DOHH2 (cell line): Measurements from ENCODE around the gene ZNF778.

Experiments
- H3F3A ChIP-seq: fragments of 200-600 bp; sonication (generic), shearing (Covaris generic); 2 replicates; pipeline ENCODE4 v1.6.0; 2016; ENCODE audit warnings: antibody characterized with exemption, mild to moderate bottlenecking; ENCODE audit not compliant: control insufficient read depth, insufficient read depth
- H3K27ac ChIP-seq: fragments of 200-600 bp; sonication (generic); 2 replicates; pipeline ENCODE4 v1.5.1; 2014; ENCODE audit warnings: low read depth, mild to moderate bottlenecking, low read length, moderate library complexity
- H3K27me3 ChIP-seq: fragments of 200-600 bp; sonication (generic); 2 replicates; pipeline ENCODE4 v1.6.1; 2014; ENCODE audit warnings: mild to moderate bottlenecking, low read length, mixed read lengths; ENCODE audit not compliant: control insufficient read depth
- H3K36me3 ChIP-seq: fragments of 200-600 bp; sonication (generic); 2 replicates; pipeline ENCODE4 v1.6.1; 2014; ENCODE audit warnings: mild to moderate bottlenecking, low read length, moderate library complexity, mixed read lengths; ENCODE audit not compliant: control insufficient read depth
- H3K4me1 ChIP-seq: fragments of 200-600 bp; sonication (generic); 2 replicates; pipeline ENCODE4 v1.6.1; 2014; ENCODE audit warnings: mild to moderate bottlenecking, low read length, mixed read lengths; ENCODE audit not compliant: control insufficient read depth
- H3K4me2 ChIP-seq: fragments of 200-600 bp; sonication (generic); 2 replicates; pipeline ENCODE4 v1.6.0; 2014; ENCODE audit warnings: mild to moderate bottlenecking, low read length, moderate library complexity
- H3K4me3 ChIP-seq: fragments of 200-600 bp; sonication (generic); 2 replicates; pipeline ENCODE4 v1.5.1; 2014; ENCODE audit warnings: mild to moderate bottlenecking, low read length, mixed read lengths
- H3K79me2 ChIP-seq: fragments of 200-600 bp; sonication (generic); 2 replicates; pipeline ENCODE4 v1.6.1; 2014; ENCODE audit warnings: mild to moderate bottlenecking, low read length, mixed read lengths; ENCODE audit not compliant: control insufficient read depth
- H3K9me2 ChIP-seq: fragments of 200-600 bp; sonication (generic); replicated peaks from 2 replicates; pipeline ENCODE4 v1.6.1; 2014; ENCODE audit warnings: mild to moderate bottlenecking, low read length, mixed read lengths; ENCODE audit not compliant: control insufficient read depth
- H3K9me3 ChIP-seq: fragments of 200-600 bp; sonication (generic); 2 replicates; pipeline ENCODE4 v1.6.1; 2014; ENCODE audit warnings: antibody characterized with exemption, low read length, mixed read lengths; ENCODE audit not compliant: control insufficient read depth, insufficient read depth
- H4K20me1 ChIP-seq: fragments of 200-600 bp; sonication (generic); 2 replicates; pipeline ENCODE4 v1.6.0; 2014; ENCODE audit warnings: low read depth, mild to moderate bottlenecking, antibody characterized with exemption, low read length, moderate library complexity; ENCODE audit not compliant: control insufficient read depth, insufficient read depth
- EZH2phosphoT487 ChIP-seq: fragments of 200-600 bp; sonication (generic); IDR thresholded peaks from 2 replicates; pipeline ENCODE4 v1.6.1; 2017; ENCODE audit warnings: borderline replicate concordance, mild to moderate bottlenecking, antibody characterized with exemption, low read length, moderate library complexity, mixed read lengths
- TF ChIP-seq, protein P1 (sequence below): fragments of 200-600 bp; sonication (generic); IDR thresholded peaks from one replicate; pipeline ENCODE4 v1.5.1; 2014; ENCODE audit warnings: antibody characterized with exemption, mild to moderate bottlenecking, low read depth, low read length; ENCODE audit not compliant: poor library complexity, severe bottlenecking

ZNF778 gene

GRCh38 chr16:89176717-89177116 lies 40.8 kb upstream of the ZNF778 start:
- no peaks in the 10 kb centered on the region for H3F3A ChIP-seq
- no peak overlapping the region for H3K27ac ChIP-seq
- H3K9me3 ChIP-seq = no peaks in the 10 kb centered on the region
- H3K27me3 ChIP-seq = peaks cover 30% of the 10 kb centered on the region
- H4K20me1 ChIP-seq = no peaks in the 10 kb centered on the region
- no peak overlapping the region for H3K4me2 ChIP-seq
- H3K79me2 ChIP-seq = no peaks in the 10 kb centered on the region
- TF ChIP-seq, protein P1, sequence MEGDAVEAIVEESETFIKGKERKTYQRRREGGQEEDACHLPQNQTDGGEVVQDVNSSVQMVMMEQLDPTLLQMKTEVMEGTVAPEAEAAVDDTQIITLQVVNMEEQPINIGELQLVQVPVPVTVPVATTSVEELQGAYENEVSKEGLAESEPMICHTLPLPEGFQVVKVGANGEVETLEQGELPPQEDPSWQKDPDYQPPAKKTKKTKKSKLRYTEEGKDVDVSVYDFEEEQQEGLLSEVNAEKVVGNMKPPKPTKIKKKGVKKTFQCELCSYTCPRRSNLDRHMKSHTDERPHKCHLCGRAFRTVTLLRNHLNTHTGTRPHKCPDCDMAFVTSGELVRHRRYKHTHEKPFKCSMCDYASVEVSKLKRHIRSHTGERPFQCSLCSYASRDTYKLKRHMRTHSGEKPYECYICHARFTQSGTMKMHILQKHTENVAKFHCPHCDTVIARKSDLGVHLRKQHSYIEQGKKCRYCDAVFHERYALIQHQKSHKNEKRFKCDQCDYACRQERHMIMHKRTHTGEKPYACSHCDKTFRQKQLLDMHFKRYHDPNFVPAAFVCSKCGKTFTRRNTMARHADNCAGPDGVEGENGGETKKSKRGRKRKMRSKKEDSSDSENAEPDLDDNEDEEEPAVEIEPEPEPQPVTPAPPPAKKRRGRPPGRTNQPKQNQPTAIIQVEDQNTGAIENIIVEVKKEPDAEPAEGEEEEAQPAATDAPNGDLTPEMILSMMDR = no peak
- TF ChIP-seq EZH2phosphoT487 = no peak
- no peaks in the 10 kb centered on the region for H3K9me2 ChIP-seq
- peaks cover 3% of the 10 kb centered on the region for H3K4me1 ChIP-seq
- H3K36me3 ChIP-seq = no peaks in the 10 kb centered on the region
- H3K4me3 ChIP-seq = no peak overlapping the region

DNA sequence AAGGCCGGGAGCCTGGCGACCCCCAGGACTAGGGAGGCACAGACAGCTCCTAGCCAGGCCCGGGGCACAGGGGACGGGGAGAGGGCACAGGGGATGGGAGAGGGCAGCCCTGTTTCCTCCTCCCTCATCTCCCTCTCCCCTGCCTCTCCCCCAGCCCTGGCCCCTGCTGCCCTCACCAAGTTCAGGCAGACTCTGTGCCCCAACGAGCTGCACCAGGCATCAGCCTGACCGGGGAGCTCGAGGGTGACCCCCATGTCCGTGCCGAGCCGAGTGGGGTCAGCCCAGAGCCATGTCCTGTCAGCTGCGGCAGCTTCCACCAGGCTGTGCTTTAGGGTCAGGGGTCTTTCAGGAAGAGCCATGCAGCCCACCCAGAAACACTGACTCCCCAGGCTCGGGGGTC lies 40.0 kb upstream of the ZNF778 start:
- TF ChIP-seq EZH2phosphoT487 = no peak
- TF ChIP-seq, protein P1 = no peak
- no peaks in the 10 kb centered on the region for H3K9me3 ChIP-seq
- H3K27ac ChIP-seq = no peak overlapping the region
- no peaks in the 10 kb centered on the region for H3F3A ChIP-seq
- H3K4me3 ChIP-seq = no peak overlapping the region
- H3K79me2 ChIP-seq = no peaks in the 10 kb centered on the region
- H3K36me3 ChIP-seq = no peaks in the 10 kb centered on the region
- H4K20me1 ChIP-seq = no peaks in the 10 kb centered on the region
- H3K4me1 ChIP-seq = no peaks in the 10 kb centered on the region
- no peak overlapping the region for H3K4me2 ChIP-seq
- no peaks in the 10 kb centered on the region for H3K9me2 ChIP-seq
- H3K27me3 ChIP-seq = peaks cover 24% of the 10 kb centered on the region

DNA sequence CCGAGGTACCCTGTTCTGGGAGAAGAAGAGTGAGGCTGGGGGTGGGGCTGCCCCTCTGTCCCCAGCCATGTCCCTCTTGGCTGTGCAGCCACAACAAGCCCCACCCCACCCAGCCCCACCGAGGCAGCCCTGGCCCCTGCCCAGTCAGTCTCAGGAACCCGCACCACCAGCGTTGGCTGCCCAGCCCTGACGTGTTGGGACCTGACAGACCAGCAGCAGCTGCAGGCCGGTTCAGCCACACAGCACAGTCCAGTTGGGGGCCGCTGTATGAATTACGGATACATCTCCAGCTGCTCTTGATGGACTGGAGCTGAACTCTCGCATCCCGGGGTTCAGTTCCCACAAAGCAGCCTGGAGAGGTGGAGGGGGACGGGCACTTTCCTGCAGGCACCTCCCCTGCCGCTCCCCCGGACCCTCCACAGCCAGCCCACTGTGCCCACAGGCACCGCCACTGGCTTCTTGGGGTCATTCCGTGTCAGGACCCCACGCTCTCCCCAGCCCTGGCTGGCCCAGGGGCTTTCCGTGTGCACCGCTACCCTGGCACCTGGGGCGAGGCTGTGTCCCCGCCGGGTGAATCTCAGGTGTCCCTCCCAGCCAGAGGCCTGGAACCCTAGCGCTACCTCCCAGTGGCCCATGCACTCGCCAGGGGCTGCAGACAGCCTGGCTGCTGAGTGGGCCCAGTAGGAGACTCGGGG lies 38.9 kb upstream of the ZNF778 start:
- Histone ChIP-seq H4K20me1 (no peaks in the 10 kb centered on the region), H3K4me1 (no peaks in the 10 kb centered on the region), H3K36me3 (no peaks in the 10 kb centered on the region)

GRCh38 chr16:89179148-89179484 lies 38.4 kb upstream of the ZNF778 start:
- Histone ChIP-seq H3K79me2 (no peaks in the 10 kb centered on the region), H3K9me3 (no peaks in the 10 kb centered on the region), H3K4me1 (no peaks in the 10 kb centered on the region), H4K20me1 (no peaks in the 10 kb centered on the region), H3K9me2 (no peaks in the 10 kb centered on the region), H3K27ac (no peak overlapping the region), H3K36me3 (no peaks in the 10 kb centered on the region), H3K4me2 (no peak overlapping the region), H3K4me3 (no peak overlapping the region), H3F3A (no peaks in the 10 kb centered on the region), H3K27me3 (peaks cover 8% of the 10 kb centered on the region)
- TF ChIP-seq, protein P1 = no peak
- TF ChIP-seq EZH2phosphoT487 = no peak

More for the DNA sequence above, 38.9 kb upstream of the ZNF778 start:
- Histone ChIP-seq H3K79me2 (no peaks in the 10 kb centered on the region), H3K9me2 (no peaks in the 10 kb centered on the region), H3F3A (no peaks in the 10 kb centered on the region), H3K9me3 (no peaks in the 10 kb centered on the region), H3K4me2 (no peak overlapping the region), H3K4me3 (no peak overlapping the region), H3K27ac (no peak overlapping the region), H3K27me3 (peaks cover 13% of the 10 kb centered on the region)
- no peak for TF ChIP-seq EZH2phosphoT487
